Measurements from ENCODE around the gene NPC1. TPM values are rescaled to one million over a fixed set of nuclear protein-coding genes. Genes with fewer than 3 reads are reported as not detected.
"Not testable (repeated sequence)": the region's sequence is repeated elsewhere in the genome, so short reads cannot be mapped to it uniquely, and the experiment has no call there.

Gene NPC1
- polyA plus RNA-seq, 3 donors, result 18.1 to 26.1 (median 25.4) TPM

DNA sequence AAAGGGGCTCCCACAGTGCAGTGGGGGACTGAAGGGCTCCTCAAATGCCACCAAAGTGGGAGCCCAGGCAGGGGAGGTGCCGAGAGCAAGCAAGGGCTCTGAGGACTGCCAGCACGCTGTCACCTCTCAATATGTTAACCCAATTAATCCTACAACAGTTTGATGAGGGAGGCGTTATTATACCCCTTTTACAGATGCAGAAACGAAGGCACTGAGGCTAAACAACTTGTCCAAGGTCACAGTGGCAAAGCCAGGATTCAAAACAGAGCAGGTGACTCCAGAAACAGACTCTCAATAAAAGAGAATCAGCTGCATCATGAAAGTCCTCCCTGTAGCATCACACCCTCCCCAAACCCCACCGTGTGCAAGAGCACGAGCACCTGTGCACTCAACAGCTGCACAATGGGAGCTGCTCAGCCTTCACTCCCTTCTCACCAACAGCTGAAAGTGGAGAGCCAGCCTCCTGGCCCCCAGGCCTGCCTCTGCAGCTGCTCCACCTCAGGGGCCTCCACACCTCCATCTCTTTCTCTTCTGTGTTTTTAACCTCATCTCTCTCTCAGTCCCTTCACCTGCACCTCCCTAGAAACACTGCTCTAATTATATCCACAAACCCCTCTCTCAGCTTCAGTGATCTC lies 8.1 kb downstream of the NPC1 start:
- DNase-seq, result no peak

DNA sequence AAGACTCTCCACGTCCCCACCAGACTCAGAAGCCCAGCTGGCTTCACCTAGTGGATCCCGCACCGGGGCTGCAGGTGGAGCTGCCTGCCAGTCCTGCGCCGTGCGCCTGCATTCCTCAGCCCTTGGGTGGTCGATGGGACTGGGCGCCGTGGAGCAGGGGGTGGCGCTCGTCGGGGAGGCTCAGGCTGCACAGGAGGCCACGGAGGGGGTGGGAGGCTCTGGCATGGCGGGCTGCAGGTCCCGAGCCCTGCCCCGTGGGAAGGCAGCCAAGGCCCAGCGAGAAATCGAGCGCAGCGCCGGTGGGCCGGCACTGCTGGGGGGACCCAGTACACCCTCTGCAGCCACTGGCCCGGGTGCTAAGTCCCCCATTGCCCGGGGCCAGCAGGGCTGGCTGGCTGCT lies 8.8 kb downstream of the NPC1 start:
- DNase-seq, result not testable (repeated sequence)

DNA sequence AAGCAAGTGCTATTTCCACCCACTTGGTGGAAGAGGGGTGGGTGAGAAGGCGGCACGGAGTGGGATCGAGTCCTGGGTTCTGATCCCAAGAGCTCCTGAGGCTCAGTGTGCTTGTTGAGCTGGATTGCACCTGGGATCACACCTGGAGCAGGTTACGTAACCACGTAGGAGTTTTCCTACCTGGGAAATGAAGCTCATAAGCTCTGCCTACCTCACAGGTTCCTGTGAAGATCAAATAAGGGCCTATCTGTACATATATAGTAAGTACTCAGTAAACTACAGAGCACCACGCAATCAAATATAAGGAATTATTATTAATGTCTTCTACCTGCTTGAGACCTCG lies 11.0 kb downstream of the NPC1 start:
- DNase-seq, result no peak

DNA sequence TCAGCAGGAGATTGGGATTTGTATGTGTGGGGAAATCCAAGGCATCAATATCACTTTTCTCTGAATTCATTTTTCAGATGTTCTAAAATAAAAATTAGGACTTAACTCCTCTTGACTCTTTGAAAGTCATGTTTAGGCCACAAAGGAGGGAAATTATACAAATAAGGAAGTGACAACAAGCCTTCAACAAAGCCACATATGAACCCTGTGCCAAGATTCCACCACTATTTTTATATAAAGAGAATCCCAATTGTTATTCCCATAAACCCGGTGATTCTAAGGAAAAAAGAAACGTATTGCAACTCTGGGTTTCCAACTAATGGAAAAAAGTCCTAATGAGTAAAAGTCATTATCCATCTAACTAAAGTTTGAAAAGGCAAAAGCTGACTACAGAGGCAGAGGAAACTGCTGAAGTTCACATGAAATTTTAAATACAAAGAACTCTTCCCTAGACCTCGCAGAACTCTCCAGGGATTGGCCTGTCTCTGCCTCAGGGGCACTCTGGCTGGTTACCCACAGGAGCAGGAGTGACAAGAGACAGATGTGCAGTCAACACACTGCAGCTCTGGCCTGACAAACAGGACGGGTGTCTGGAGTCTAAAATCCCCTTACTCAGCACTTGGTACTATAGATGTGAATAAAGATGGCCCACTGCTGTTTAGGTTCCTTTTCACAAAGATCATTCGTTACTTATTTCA lies 11.5 kb downstream of the NPC1 start:
- DNase-seq, result no peak

DNA sequence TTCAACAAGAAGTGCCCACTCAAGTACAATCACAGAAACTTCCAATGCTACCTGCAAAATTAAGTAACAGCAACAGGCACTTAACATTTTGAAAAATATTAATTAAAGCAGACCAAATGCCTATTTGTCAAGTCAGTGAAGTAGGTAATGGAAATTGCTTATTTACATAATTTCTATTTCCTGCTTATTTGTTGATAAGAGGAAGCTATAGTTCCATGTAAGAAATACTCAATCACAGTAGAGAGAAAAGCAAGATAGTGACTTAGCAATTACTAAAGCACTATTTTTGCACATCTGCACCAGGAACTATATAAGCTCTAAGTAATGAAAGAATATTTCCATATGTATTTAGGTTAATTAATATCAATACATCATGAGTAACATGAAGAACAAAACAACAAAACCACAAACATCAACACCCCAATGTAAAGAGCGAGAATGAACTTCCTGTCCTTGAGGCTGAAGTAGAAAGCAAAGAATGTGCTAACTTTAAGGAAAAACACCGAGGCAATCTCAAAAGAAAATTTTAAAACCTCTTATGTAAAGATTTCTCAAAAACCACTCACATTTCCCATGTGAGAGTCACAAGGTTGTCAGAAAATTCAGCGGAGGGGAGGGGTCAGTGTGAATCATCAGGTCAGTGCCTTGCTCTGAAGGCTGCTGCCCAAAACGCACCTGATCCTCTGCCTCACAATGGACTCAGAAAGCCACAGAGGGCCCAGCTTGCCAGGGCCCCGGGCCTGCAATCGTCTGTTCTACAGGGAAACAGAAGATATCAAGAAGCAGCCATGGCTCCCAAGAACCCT lies 12.5 kb downstream of the NPC1 start:
- no peak for DNase-seq

DNA sequence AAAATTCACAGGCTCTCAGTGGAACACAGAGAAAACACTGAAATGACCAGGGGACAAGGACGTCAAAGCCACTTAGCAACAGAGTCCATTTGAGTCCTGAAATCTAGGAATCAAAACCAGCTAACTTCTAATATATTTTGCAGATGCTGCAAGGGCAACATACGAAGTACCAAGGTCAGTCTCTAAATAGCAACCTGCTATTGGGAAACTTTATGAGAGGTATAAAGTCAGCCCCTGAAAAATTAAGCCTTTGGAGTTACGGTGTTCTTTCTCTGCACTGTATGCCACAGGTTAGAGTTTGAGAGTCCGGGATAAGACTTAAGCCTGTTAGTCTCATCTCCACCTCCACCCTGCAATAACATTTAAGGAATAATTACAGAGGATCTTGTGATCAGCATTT lies 13.3 kb downstream of the NPC1 start:
- DNase-seq, result no peak

DNA sequence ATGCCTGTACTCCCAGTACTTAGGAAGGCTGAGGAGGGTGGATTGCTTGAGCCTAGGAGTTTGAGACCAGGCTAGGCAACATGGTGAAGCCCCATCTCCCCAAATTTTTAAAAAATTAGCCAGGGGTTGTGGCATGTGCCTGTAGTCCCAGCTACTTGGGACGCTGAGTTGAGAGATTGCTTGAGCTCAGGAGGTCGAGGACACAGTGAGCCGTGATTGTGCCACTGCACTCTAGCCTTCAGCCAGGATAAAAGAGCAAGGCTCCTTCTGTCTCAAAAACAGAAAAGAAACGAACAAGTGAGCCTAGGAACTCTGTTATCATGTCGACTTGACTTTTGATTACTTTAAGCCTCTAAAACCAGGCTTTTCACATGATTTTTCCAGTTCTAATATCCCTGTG lies 13.7 kb downstream of the NPC1 start:
- DNase-seq, result no peak

DNA sequence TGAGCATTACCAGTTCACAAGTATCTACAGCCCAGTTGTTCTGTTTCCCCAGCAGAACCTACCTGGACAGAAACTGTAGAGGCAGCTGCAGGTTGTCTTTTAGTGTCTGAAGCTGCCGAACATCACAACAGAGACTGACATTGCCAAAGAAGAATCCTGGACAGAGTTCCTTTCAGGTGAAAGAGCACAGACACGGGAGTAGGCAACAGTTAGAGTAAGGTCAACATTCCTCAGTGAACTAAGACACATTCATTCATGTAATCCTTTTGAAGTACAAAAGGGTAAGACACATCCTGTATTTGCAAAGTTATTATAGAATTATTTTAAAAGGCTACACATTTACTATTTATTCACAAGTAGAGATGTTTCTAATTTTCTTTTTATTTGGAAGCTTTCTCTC lies 14.3 kb downstream of the NPC1 start:
- no peak for DNase-seq

DNA sequence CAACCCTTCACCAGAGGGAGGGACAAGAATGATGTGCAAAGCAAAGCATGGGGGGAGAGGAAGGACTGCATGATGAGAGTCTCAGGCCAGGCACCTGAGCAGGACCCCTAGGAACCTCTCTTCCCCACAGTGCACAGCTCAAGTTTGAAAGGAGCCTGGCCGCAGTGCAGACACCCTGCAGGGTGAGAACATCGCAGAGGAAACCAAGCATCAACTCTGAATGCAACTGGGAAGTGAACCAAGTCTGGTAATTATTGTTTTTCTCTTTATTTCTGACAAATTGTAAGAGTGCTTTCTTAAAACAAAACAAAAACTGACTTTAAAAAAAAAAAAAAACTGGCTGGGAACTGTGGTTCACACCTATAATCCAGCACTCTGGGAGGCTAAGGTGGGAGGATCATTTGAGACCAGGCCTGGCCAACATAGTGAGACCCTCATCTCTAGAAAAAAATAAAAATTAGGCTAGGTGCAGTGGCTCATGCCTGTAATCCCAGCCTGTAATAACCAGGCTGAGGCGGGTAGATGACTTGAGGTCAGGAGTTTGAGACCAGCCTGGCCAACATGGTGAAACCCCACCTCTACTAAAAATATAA lies 15.3 kb downstream of the NPC1 start:
- no peak for DNase-seq

DNA sequence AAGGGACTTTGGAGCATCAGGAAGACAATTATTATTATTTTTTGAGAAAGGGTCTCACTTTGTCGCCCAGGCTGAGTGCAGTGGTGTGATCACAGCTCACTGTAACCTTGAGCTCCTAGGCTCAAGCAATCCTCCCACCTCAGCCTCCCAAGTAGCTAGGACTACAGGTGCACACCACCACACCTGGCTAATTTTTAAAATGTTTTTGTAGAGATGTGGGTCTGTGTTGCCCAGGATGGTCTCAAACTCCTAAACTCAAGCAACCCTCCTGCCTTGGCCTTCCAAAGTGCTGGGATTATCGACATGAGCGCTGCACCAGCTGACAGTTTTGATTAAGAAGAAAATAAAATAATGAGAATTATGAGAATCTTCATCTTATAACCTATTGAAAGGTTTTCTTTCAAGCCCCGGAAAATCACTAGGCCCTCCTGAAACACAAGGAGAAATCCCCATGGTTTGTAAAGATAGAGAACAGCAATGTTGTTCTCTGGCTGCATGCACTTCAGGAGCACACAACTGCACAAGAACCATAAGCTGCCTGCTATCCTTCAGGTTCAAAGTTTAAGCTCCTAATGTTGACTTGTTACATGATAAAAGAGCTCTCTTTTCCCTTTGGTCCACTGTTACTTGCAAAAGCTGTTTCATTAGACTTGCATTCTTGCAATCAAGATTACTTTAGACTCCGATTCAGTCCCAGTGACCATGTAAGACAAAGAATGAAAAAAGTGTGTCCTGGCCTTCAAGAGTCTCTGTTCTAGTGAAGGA lies 16.8 kb downstream of the NPC1 start:
- DNase-seq, result no peak

DNA sequence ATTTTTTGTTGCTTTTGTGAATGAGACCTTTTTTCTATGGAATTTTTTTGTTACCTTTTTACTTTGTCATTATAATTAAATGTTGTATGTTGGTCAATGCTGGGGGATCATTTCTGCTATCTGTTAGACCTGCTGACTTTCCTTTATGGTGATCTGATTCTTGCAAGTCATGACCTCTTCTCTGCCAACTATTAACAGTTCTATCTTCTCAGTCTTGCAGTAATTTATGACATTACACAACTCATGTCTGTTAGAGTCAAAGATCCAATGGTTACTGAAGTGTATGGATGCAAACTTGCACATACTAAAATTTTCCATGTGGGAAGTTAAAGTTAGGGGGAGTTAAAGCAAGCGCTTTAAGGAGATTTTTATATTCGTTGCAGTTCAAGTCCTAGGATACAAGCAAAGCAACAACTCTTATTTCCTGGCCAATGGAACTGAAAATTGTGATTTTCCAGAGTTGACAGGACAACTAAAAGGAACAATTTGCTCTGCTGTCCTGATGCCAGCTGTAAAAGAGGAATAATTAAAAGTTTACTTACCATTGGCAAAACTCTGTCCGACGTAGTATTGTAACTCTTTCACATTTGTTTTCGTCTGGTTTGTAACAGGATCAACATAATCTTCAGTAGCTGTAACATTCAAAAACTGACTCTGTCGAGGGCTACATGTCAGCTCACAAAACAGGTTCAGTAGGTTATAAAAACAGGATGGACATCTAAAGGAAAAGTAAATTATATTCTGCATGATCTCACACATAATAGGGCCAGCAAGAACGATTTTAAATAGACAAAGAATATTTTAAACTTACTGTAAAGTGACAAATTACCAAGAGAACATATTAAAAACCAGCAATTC lies 17.8 kb downstream of the NPC1 start:
- DNase-seq, result no peak

DNA sequence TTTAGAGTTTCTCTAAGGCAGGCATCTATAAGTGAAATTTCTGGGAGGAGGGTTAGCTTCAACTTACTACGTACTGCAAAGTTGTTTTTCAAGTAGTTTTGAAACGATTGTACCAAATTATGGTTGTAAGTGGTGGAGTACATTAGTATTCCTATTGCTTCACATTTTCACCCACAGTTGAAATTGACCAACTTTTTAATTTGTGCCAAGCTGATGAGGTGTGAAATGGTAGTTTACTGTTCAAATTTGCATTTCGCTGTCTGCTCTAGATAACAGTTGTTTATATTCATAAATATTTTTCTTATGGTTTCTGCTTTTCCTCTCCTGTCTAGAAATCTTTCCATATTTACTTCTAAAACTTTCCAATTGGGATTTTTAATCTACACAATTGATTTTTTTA lies 18.6 kb downstream of the NPC1 start:
- no peak for DNase-seq

DNA sequence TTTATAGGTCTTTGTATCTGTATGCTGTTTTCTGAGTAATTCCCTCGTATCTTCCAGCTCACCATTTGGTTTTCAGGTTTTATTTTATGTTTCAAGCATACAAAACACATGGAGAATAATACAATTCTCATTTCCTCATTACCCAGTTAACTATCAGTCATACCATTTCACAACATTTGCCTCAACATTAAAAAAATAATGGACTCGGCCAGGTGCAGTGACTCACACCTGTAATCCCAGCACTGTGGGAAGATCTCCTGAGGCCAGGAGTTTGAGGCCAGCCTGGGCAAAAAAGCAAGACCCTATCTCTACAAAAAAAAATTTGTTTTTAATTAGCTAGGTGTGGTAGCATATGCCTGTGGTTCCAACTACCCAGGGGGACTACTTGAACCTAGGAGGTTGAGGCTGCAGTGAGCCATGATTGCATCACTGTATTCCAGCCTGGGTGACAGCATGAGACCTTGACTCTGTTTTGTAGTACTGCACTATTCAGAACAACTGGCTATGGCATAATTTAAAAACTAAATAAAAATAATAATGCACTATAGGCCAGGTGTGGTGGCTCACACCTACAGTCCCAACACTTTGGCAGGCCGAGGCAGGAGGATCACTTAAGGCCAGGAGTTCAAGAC lies 20.3 kb downstream of the NPC1 start:
- DNase-seq, result no peak

DNA sequence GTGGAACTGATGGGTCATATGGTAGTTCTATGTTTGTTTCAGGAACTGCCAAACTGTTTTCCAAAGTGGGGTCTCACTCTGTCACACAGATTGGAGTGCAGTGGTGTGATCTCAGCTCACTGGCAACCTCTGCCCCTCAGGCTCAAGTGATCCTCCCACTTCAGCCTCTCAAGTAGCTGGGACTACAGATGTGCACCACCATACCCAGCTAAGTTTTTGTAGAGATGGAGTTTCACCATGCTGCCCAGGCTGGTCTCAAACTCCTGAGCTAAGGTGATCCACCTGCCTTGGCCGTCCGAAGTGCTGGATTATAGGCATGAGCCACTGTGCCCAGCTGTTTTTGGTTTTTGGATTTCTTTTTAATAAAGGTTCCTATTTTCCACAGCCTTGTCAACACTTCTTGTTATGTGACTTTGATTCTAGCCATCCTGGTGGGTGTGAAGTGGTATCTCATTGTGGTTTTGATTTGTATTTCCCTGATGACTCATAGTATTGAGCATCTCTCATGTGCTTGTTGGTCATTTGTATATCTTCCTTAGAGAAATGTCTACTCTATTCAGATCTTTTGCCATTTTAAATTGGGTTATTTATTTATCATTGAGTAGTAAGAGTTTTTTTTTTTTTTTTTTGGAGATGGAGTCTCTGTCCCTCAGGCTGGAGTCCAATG lies 22.8 kb downstream of the NPC1 start:
- DNase-seq, result no peak

DNA sequence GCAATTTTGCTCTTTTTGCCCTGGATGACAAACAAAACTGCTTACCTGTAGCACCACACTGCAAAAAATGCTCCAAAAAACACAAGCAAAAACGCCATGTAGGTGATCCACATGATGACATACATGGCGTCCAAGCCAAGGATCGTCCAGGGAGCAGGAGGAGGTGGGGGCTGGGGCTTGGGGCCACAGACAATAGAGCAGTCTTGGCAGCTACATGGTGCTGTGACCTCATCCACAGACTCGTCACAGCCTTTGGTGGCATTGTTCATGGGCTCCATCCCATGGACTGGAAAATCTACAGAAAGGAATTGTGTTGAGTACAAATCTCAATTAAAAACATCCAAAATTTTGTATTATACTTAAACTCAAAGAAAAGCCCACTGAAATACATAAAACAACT lies 26.1 kb downstream of the NPC1 start:
- DNase-seq, result no peak

DNA sequence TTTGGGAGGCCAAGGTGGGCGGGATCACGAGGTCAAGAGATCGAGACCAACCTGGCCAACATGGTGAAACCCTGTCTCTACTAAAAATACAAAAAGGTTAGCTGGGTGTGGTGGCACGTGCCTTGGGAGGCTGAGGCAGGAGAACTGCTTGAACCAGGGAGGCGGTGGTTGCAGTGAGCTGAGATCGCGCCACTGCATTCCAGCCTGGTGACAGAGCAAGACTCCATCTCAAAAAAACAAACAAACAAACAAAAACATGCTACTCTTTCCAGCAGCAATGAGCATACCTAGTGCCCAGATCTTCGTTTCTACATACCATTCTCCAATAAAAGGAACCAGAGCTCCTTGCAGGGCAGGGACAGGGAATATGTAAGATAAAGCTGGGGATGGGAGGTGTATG lies 28.8 kb downstream of the NPC1 start:
- not testable (repeated sequence) for DNase-seq

DNA sequence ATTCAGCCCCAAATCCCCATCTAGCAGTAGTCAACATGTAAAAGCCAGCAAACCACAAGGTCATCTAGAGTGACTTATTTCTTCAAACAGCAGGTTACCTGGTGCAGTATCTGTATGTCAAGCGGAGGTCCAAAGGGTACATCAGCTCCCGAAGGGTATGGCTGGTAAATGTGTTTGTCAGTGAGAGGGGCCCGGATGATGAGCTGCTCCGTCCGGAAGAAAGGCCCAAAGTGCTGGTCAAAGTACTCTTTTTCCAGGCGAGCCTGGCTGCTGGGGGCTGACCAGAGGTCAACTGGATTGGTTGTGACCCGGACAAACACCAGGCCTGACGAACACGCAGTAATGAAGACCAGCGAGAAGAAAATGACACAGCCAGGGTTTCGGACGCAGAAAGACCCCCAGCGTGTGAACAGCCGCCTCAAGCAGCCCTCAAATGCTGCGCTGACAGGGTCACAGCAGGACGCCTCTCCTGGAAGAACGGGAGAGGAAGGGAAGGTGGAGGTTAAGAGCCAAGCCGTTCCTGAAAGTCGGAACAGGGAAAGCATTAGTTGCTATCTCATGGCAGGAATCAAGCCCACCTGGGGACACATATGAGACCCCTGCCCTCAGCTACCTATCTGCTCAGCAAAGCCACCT lies 30.0 kb downstream of the NPC1 start:
- DNase-seq, result no peak

DNA sequence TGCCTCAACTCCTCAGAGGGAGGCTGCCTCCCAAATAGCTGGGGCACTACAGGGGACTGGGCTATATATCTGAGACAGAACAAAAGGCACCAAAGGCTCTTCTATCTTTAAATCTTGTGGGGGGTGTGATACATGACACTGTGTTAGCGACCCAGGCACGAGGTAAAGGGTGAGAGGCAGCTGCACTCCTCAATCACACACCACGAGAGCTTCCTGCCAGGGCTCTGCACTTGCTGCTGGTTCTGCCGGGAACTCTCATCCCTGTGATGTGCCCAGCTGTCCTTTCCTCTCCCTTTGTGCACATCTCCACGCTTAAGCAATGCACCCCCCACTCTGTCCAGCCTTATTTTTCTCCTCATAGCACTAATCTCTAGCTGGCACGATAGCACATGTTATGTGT lies 32.4 kb downstream of the NPC1 start:
- DNase-seq, result no peak

DNA sequence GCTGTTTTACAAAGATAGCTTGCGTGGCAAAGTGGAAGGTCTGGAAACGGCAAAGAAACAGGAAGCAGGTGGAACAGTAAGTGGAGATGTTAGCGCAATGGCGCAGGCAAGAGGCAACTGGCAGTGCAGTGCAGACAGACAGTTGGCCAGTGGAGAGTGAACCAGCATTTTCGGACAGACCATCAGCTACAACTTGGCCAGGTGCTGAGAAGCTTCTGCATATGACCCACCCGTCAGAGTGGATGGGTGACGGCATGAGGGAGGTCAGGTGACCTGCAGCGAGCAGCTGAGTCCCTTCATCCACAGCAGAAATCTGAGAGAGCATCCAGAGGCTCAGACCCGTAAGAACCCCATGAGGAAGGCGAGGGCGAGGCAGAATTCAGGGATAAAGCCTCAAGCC lies 33.8 kb downstream of the NPC1 start:
- DNase-seq, result no peak

DNA sequence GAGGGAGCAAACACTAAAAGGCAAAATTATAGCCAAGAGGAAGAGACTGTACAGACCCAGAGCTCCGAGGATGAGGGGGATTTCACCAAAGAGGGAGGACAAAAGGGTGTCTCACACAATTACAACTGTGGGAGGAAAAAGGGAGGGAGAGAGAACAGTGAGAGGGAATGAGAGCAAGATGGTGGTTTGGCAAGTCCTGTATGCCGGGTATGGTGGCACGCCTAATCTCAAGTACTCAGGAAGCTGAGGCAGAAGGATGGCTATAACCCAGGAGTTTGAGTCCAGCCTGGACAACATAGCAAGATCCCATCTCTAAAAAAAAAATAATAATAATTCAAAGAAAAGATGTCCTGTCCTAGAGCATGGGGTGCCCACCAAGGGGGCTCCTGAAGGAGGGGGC lies 34.3 kb downstream of the NPC1 start:
- no peak for DNase-seq

All from renal pelvis (tissue), 4 donors.